ENCODE results near the gene HPS3.
"Not testable (repeated sequence)": the region's sequence is repeated elsewhere in the genome, so short reads cannot be mapped to it uniquely, and the experiment has no call there.

The HPS3 gene

DNA sequence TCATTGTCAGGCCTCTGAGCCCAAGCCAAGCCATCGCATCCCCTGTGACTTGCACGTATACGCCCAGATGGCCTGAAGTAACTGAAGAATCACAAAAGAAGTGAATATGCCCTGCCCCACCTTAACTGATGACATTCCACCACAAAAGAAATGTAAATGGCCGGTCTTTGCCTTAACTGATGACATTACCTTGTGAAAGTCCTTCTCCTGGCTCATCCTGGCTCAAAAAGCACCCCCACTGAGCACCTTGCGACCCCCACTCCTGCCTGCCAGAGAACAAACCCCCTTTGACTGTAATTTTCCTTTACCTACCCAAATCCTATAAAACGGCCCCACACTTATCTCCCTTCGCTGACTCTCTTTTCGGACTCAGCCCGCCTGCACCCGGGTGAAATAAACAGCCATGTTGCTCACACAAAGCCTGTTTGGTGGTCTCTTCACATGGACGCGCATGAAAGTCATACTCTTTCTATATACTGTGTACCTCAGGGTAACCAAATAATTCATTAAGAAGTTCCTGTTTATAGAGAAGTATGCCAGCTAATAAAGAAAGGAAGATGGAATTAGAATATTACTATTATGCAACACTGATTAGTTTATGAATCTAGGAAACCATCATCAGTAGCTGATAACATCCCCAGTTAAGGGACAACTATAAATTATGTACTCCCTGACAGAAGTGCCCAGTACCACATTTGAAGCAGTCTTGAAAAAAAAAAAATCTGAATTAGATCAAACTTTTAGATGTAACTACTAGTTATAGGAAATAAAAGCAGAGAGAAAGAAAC, 67.6 kb downstream of the HPS3 start:
- ATAC-seq: not testable (repeated sequence)

DNA sequence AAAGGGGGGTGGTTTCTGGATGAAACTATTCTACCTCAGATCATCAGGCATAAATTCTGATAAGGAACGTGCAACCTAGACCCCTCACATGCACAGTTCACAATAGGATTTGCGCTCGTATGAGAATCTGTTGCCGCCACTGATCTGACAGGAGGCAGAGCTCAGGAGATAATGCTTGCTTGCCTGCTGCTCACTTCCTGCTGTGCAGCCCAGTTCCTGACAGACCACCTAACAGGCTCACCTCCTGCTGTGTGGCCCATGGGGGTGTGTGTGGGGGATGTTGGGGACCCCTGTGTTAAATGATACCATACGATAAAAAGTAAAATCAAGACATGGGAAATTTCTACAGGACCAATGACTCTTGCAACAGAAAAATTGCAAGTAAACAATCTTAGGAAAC, 68.2 kb downstream of the HPS3 start:
- ATAC-seq: no peak

DNA sequence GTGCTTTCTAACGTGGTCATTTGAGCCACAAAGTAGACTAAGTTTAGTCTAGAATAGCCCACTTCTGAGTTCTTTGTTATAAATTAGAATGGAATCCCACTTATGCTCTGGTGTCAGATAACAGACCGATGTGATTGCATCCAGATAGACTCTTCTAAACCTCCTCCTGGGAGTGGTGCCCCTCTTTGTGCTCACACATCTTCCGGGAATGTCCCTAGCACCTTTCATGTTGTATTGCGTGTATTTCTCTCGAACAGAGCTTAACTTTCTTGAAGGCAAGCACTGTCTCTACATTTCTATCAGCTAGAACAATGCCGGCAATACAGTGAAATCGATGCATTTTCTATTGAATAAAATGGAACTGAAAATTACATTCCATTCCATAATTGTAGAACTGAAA, 69.2 kb downstream of the HPS3 start:
- no peak for ATAC-seq

DNA sequence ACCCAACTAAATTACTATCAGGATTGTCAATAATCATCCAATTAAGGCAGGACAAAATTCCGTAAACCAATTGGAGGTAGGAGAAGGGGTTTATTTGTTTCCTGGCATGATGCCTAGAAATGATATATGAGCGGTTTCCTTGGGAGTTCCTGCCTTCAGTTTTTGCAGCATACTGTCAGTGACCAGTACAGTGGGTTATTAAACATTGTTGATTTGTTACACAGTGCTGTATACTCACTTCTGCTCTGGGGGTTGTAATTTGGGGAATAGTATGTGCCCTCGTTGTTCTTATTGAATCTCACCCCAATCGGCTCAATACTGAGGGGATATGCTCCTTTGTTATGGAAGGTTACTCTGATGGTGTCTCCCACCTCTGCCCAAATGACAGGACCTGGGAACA, 70.0 kb downstream of the HPS3 start:
- ATAC-seq: no peak

DNA sequence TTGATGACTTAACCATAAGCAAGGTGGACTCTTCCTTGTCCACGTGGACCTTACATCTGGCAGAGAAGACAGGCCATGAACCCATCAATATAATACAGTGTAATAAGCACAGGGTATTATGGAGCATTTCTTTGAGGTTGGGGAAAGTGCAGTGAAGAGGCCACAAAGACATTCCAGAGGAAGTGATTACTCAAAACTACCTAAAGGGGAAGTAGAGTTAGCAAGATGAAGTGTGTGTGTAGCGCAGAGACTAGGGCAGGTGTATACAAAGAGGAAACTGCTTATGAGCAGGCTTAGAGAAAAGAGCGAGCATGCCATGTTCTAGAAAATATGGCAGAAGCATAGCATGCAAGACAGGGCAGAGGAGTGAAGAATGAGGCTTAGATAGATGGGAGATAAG, 74.3 kb downstream of the HPS3 start:
- peak; percentile 38 to 46 for ATAC-seq

DNA sequence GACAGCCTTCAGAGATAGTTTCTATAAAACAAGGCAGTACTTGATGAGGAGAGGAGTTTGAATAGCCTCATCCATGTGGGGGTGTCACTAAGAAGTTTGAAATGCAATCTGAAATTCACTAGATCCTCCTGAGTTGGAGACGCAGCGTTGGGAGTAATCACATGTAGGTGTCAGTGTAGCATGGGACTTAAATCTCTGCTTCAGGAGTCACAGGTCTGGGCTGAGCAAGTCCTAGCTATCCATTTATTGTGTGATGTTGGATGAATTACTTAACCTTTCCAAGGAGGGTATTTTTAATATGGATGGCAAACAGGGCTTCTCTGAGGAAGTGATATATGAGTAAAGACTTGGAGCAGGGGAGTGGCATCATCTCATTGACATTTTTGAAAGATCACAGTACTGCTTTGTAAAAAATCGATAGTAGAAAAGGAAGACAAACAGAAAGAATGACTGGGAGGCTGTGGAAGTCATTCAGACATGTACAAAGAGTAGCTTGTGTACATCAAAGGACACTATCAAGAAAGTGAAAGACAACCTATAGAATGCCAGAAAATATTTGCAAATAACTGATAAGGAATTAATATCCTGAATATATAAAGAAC, 75.1 kb downstream of the HPS3 start:
- ATAC-seq: no peak

DNA sequence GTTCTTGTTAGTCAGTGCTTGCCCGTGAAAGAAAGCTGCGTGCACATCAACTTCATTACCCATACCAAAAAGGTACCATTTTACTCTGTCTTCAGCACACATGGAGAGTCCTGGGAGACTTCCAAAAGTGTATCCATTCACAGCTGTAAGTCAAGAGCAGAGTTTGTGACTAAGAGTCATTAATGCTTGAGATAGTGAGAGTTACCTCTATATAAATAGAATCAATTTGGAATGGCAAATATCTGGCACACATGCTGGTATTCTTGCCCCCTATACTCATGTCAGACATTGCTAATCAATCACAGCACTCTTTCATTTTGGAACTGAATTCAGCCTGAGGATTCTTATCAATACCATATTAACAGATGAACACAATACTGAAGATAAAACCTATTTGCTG, 78.0 kb downstream of the HPS3 start:
- no peak for ATAC-seq

DNA sequence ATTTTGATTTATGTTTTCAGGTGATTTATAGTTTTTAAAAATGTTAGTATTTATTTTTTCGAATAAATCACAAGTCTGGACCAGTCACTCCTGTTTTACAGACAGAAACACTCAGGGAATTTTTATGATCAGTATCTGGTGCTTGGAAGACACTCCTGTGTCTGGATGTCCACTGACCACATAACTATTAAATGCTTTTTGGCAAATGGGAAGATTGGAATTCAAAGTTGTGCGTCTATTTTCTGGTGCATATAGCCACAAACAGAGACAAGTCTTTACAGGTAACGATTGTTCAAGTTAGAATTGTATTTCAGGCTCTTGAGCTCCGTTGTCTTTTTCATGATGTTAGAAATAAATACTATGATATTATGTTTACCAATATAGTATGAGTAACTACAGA, 80.0 kb downstream of the HPS3 start:
- ATAC-seq: no peak

DNA sequence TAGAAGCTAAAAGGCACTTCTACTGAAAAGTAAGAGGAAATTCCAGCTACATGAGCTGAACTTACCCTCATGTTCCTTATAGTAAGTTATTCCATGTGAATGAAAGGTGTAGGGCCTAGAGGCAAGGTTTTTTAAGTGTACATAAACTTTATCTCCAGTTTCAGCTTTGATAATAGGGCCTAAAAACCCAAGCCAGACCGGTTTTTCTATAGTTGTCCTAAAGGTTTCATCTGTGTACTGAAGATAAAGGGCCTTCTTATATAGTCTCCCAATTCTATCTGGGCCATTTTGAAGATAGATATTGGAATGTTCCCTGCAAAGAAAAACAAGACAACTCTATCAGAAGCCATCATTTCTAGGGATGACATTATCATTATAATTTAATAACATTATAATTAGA, 82.9 kb downstream of the HPS3 start:
- ATAC-seq: no peak

DNA sequence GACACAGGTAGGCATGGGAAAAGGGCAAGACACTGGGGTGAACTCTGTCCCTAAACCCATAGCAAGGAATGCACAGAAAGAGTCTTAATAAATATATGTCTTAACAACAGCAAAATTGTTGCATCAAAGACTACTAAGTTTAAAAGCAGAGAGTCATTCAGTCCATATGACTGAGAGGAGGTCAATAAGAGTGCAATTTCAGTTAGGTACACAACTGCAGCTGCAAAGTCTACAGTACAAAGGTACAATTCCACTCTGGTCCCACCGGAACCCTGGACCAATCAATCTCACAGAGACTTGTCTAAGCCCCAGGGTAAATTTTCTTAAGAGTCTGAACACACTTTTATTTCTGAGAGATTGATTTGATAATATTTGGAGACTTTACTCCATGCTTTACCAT, 85.3 kb downstream of the HPS3 start:
- no peak for ATAC-seq

DNA sequence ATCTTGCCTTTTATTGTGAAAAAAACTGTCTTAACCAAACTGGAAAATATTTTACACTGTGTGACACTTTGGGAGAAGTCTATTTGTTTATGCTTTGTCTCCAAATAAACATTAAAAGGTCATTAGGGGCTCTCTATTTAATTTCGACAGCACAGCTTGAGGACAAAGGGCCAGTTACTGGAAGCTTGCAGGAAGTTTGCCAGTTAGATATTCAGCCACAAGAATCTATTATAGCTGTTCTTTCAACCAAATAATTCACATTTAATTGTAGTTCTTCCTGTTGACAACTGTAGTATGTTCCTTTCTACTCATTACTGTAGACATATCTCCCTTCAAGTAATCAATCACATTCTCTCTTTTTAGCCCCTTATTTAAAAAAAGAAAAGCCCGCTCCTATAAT, 86.1 kb downstream of the HPS3 start:
- ATAC-seq: no peak

DNA sequence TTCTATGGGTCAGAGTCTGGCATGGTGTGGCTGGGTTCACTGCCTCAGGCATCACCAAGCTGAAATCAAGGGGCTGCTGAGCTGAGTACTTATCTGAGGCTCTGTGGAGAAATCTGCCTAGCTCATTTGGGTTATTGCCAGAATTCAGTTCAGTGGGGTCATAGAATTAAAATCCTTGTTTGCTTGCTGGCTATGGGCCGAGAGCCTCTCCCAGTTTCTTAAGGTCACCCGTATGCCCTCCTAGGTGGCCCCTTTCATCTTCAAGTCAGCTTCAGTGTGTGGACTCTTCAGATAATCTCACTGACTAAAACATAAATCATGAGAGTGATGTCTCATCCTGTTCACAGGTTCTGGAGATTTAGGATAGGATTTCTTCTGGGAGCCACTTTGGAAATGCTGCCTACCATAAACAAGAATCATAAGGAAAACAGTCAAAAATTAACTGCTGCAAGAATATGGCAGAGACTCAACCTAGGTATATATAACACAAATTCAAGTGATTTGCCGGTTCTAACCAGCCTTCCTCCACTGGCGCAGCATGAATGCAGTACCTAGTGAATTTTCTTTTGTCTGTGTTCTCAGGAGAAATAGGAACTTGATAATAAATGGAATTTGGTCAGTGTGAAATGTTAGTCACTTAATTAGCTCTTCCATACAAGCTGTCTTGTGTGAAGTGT, 86.9 kb downstream of the HPS3 start:
- ATAC-seq: no peak

DNA sequence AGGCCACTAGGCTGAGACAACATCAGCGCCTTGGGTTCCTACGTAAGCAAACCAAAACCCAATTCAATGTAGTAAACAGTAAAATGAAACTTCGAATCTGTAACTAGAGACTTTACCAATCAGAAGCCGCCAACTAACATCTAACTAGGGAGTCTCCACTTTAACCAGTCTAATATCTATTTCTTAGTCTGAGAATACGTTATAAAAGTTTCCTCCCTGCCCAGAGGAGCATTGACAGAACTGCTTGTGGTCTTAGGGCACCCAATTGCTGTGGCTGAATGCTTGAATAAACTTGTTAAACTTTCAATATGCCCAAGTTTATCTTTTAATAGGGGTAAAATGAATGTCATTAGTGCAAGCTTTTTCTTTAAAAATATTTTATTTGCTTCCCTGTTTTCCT, 87.9 kb downstream of the HPS3 start:
- no peak for ATAC-seq

DNA sequence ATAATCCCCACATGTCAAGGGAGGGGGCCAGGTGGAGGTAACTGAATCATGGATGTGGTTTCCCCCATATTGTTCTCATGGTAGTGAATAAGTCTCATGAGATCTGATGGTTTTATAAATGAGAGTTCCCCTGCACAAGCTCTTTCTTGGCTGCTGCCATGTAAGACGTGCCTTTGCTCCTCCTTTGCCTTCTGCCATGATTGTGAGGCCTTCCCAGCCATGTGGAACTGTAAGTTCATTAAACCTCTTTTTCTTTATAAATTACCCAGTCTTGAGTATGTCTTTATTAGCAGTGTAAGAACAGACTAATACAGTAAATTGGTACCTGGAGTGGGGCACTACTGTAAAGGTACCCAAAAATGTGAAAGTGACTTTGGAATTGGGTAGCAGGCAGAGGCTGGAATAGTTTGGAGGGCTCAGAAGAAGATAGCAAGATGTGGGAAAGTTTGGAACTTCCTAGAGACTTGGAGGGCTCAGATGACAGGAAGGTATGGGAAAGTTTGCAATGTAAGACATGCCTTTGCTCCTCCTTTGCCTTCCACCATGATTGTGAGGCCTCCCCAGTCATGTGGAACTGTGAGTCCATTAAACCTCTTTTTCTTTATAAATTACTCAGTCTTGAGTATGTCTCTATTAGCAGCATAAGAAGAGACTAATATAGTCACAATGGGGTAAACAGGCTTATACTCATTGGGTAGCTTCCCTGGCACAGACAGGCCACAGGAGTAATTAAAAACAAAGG, 90.1 kb downstream of the HPS3 start:
- not testable (repeated sequence) for ATAC-seq

DNA sequence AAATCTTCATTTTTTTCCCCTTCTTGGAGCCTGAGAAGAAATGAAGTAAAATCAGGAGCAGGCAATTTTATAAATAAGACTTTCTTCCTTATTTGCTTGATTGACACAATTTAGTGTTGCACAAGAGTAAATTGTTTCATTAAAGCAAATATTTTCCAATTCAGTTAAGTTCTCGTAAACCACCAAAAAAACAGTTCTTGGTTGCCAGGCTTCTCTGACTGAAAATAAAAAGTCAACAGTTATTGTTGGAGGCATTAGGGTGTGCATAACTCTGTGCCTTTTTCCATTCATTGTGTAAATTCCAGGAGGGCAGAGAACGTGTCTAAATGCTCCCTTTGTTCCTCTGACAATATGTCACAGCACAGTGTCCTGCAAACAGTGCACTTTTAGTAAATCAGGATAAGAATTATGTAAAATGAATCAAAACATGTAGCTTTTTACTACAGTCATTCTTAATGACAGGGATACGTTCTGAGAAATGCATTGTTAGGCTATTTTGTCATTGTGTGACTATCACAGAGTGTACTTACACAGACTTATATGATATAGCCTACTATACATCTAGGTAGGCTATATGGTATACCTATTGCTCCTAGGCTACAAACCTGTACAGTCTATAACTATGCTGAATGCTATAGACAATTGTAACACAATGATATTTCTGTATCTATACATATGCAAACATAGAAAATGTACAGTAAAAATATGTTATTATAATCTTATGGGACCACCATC, 92.5 kb downstream of the HPS3 start, which contains the start of gene CP:
Gene CP (minus strand): TSS at position 47 of the 735 bp plus-strand sequence. CDS start 37 bp downstream, at position 10.
- ATAC-seq: no peak

Data from activated CD4-positive, CD25-positive, alpha-beta regulatory T cell treated with anti-CD3 and anti-CD28 coated beads, Interleukin-2, amount 50 U/mL, for 24 hours (primary cell).